A673 (cell line): ENCODE results near the gene PCBP4. TPM values are rescaled to one million over a fixed set of nuclear protein-coding genes. Genes with fewer than 3 reads are reported as not detected.

Source experiments
- BruUV-seq: library from RNA; stranded (reverse); fragments of 400-500 nt; replicated peaks from 2 replicates; lab custom pipeline; 2021; lab: Mats Ljungman, UMichigan
- CTCF ChIA-PET: fragments of 300-600 bp; sonication (Branson Sonifier 250); formaldehyde crosslinking; loops from one replicate; lab custom pipeline; 2022; ENCODE audit warnings: antibody characterized with exemption; lab: Charles Lee
- POLR2A ChIA-PET: fragments of 300-600 bp; sonication (Branson Sonifier 250); formaldehyde crosslinking; loops from one replicate; lab custom pipeline; 2022; ENCODE audit warnings: antibody characterized with exemption; ENCODE audit not compliant: low non-redundant PET; lab: Charles Lee
- DNase-seq: peaks from one replicate; pipeline ENCODE4 v3.0.0-alpha.2; 2015; ENCODE audit warnings: low spot score
- H3K27ac ChIP-seq: fragments of 200-600 bp; sonication (generic); 2 replicates; pipeline ENCODE4 v1.5.1; 2016; ENCODE audit warnings: mixed run types, low read depth, mild to moderate bottlenecking, mixed read lengths, antibody characterized with exemption, low read length; ENCODE audit not compliant: poor library complexity, severe bottlenecking
- H3K27me3 ChIP-seq: fragments of 200-600 bp; sonication (generic); replicated peaks from 2 replicates; pipeline ENCODE4 v1.6.1; 2017; ENCODE audit warnings: mixed run types, low read depth, mild to moderate bottlenecking, mixed read lengths, antibody characterized with exemption, low read length; ENCODE audit not compliant: insufficient read depth, poor library complexity
- H3K36me3 ChIP-seq: fragments of 200-600 bp; sonication (generic); 2 replicates; pipeline ENCODE4 v1.6.1; 2016; ENCODE audit warnings: mixed run types, mild to moderate bottlenecking, mixed read lengths, antibody characterized with exemption, low read length; ENCODE audit not compliant: insufficient read depth, poor library complexity, severe bottlenecking
- H3K4me1 ChIP-seq: fragments of 200-600 bp; sonication (generic); 2 replicates; pipeline ENCODE4 v1.6.1; 2017; ENCODE audit warnings: mixed run types, mild to moderate bottlenecking, mixed read lengths, antibody characterized with exemption, low read length; ENCODE audit not compliant: insufficient read depth, poor library complexity, severe bottlenecking
- H3K4me3 ChIP-seq: fragments of 200-600 bp; sonication (generic); 2 replicates; pipeline ENCODE4 v1.5.1; 2016; ENCODE audit warnings: low read depth, mixed run types, mild to moderate bottlenecking, mixed read lengths, low read length; ENCODE audit not compliant: poor library complexity, severe bottlenecking
- H3K9me3 ChIP-seq: fragments of 200-600 bp; sonication (generic); 2 replicates; pipeline ENCODE4 v1.6.1; 2016; ENCODE audit warnings: mixed run types, low read depth, mild to moderate bottlenecking, mixed read lengths, antibody characterized with exemption, low read length; ENCODE audit not compliant: poor library complexity, severe bottlenecking
- CTCF ChIP-seq: fragments of 300-800, 200-600 bp; sonication (generic); conservative IDR thresholded peaks from 2 replicates; pipeline ENCODE4 v1.5.1; 2017; ENCODE audit warnings: low read depth, mild to moderate bottlenecking, antibody characterized with exemption, low read length, moderate library complexity, mixed read lengths
- EZH2 ChIP-seq: fragments of 200-600 bp; sonication (generic); IDR thresholded peaks from 2 replicates; pipeline ENCODE4 v1.6.1; 2017; ENCODE audit warnings: borderline replicate concordance, low read depth, mild to moderate bottlenecking, mixed read lengths, antibody characterized with exemption, low read length; ENCODE audit not compliant: poor library complexity, severe bottlenecking
- intact Hi-C: fragments of 100-400 bp; cut with micrococcal nuclease; formaldehyde crosslinking; loops from one replicate; pipeline ENCODE4 v1.10.0; 2022; ENCODE audit not compliant: unreplicated experiment
- total RNA-seq: library from RNA; stranded (reverse); gene quantifications from 2 replicates; pipeline ENCODE4 v1.2.3, GENCODE V29; 2021

The PCBP4 gene
- total RNA-seq, 1 experiment from 2014 or later, result 5.3 TPM

GRCh38 chr3:51955893-51956770 is 11.1 kb downstream of the PCBP4 start:
- no peaks in the 10 kb centered on the region for H3K4me1 ChIP-seq
- DNase-seq, result peak; percentile 51
- H3K9me3 ChIP-seq, result no peaks in the 10 kb centered on the region
- TF ChIP-seq EZH2 (no peak), CTCF (peak; percentile 51)
- H3K27me3 ChIP-seq, result no peaks in the 10 kb centered on the region
- ChIA-PET CTCF (no interaction called here), POLR2A (no interaction called here)
- peak overlapping the region; percentile 34 for H3K4me3 ChIP-seq
- H3K27ac ChIP-seq, result no peak overlapping the region
- intact Hi-C loops, result no loop called here
- no peaks in the 10 kb centered on the region for H3K36me3 ChIP-seq
- no TSS peak for BruUV-seq

- intact Hi-C loops, result no loop called here
- no TSS peak for BruUV-seq
- Histone ChIP-seq H3K36me3 (no peaks in the 10 kb centered on the region), H3K4me1 (no peaks in the 10 kb centered on the region), H3K9me3 (no peaks in the 10 kb centered on the region), H3K4me3 (peak within 1 kb of the TSS; percentile 34), H3K27ac (no peak within 1 kb of the TSS), H3K27me3 (no peaks in the 10 kb centered on the region)
- DNase-seq, result no peak
- TF ChIP-seq CTCF, result no peak
- TF ChIP-seq EZH2, result no peak
- ChIA-PET CTCF (interaction anchor here (0.7 kb wide), 1 partner anchor 19 kb away, joined by 3 read pairs; the partner anchor contains the start of gene ABHD14B), POLR2A (no interaction called here)
These were observed 11.9 kb downstream of the PCBP4 start, which contains the start of gene GPR62 for GRCh38 chr3:51955175-51955892. Gene GPR62 (plus strand): TSS chr3:51955381. CDS start chr3:51955653, 272 bp downstream.

- POLR2A ChIA-PET, result no interaction called here
- BruUV-seq, result no TSS peak
- CTCF ChIA-PET, result no interaction called here
These were observed 12.5 kb downstream of the PCBP4 start for GRCh38 chr3:51954713-51955112.

More at GRCh38 chr3:51954713-51955112, 12.5 kb downstream of the PCBP4 start:
- no peaks in the 10 kb centered on the region for H3K9me3 ChIP-seq
- no peak overlapping the region for H3K4me3 ChIP-seq
- H3K27me3 ChIP-seq, result no peaks in the 10 kb centered on the region
- H3K36me3 ChIP-seq, result no peaks in the 10 kb centered on the region
- intact Hi-C loops, result no loop called here
- no peak for DNase-seq
- TF ChIP-seq EZH2 (no peak), CTCF (no peak)
- no peak overlapping the region for H3K27ac ChIP-seq
- H3K4me1 ChIP-seq, result no peaks in the 10 kb centered on the region
